Tibial nerve (tissue), 4 donors: ENCODE measurements around the gene LPCAT2. TPM values are rescaled to one million over a fixed set of nuclear protein-coding genes. Genes with fewer than 3 reads are reported as not detected.

ENCODE experiments used
- DNase-seq, 2 donors: peaks; one replicate each; pipeline ENCODE4 v3.0.0-alpha.2; 2019; ENCODE audit warnings: low spot score in 2 of 2
- H3K27ac ChIP-seq, 4 donors: fragments of 200-600 bp; sonication (generic) in 3 of 4; one replicate each; pipeline ENCODE4 v1.5.1; 2017 to 2019; ENCODE audit warnings: mild to moderate bottlenecking in 1 of 4
- H3K27me3 ChIP-seq, 2 donors: fragments of 200-600 bp; sonication (generic) in 1 of 2; one replicate each; pipeline versions ENCODE4 v1.5.1 to v1.6.0; 2017 to 2019
- H3K36me3 ChIP-seq, 3 donors: fragments of 200-600 bp; sonication (generic); one replicate each; pipeline ENCODE4 v1.5.1; 2018 to 2019
- H3K4me1 ChIP-seq, 4 donors: fragments of 200-600 bp; sonication (generic) in 3 of 4; one replicate each; pipeline ENCODE4 v1.5.1; 2017 to 2019
- H3K4me3 ChIP-seq, 4 donors: fragments of 200-600 bp; sonication (generic) in 3 of 4; one replicate each; pipeline ENCODE4 v1.5.1; 2017 to 2019; ENCODE audit warnings: mild to moderate bottlenecking in 1 of 4, moderate library complexity in 1 of 4
- H3K9me3 ChIP-seq, 4 donors: fragments of 200-600 bp; sonication (generic) in 3 of 4; one replicate each; pipeline ENCODE4 v1.5.1; 2017 to 2019
- CTCF ChIP-seq, 5 experiments: fragments of 200-600 bp in 3 of 5; fragments of 450-650 bp in 2 of 5; sonication (generic) in 3 of 5; IDR thresholded peaks; one replicate each; pipeline ENCODE4 v1.5.1; 2016 to 2019; ENCODE audit warnings: antibody characterized with exemption in 5 of 5, mild to moderate bottlenecking in 3 of 5, moderate library complexity in 2 of 5
- EP300 ChIP-seq, 2 donors: sonication (generic); formaldehyde crosslinking; IDR thresholded peaks; one replicate each; pipeline ENCODE4 v1.6.1; 2017; ENCODE audit warnings: antibody characterized with exemption in 2 of 2, mild to moderate bottlenecking in 1 of 2
- POLR2A ChIP-seq, 2 donors: fragments of 450-650 bp; IDR thresholded peaks; one replicate each; pipeline ENCODE4 v1.6.1; 2017; ENCODE audit warnings: antibody characterized with exemption in 2 of 2, mild to moderate bottlenecking in 2 of 2, moderate library complexity in 2 of 2
- WGBS, 2 donors: methylation state at CpG; one replicate each; pipeline ENCODE4 v1.1.5; 2018; 5-methylcytosine and 5-hydroxymethylcytosine counted together
- total RNA-seq, 4 donors: library from RNA; depleted of rRNA; stranded (reverse); fragments of >200 nt; gene quantifications; one replicate each; pipeline ENCODE4 v1.1.0, GENCODE V29; 2016

LPCAT2 gene
- total RNA-seq, 4 donors from 2014 or later: 14.9 to 33.4 (median 24.0) TPM

- TF ChIP-seq EP300 (IDR thresholded peaks at IDR 0.05): peak; percentile 82 to 99
- TF ChIP-seq POLR2A (IDR thresholded peaks at IDR 0.05): peak in 1 of 2 donors; percentile 15
- peak in 3 of 5 experiments; percentile 10 to 55 (median 26) for TF ChIP-seq CTCF (IDR thresholded peaks at IDR 0.05)
- no peaks in the 10 kb centered on the region for H3K27me3 ChIP-seq
- H3K9me3 ChIP-seq: no peaks in the 10 kb centered on the region
- H3K4me1 ChIP-seq: peaks cover 0 to 76% (median 40%) of the 10 kb centered on the region in 4 donors
- no peak overlapping the region for H3K4me3 ChIP-seq
- H3K27ac ChIP-seq: peak overlapping the region in 3 of 4 donors; percentile 23 to 76 (median 65)
- peak; percentile 96 to 97 for DNase-seq
- WGBS, 2 donors: 2 to 14% methylated on average over 13 of the region's 13 CpGs
- H3K36me3 ChIP-seq: peaks cover 0 to 22% (median 0%) of the 10 kb centered on the region in 3 donors
Measured at GRCh38 chr16:55502801-55503366, 6.0 kb upstream of the LPCAT2 start.

GRCh38 chr16:55503726-55504550, 4.9 kb upstream of the LPCAT2 start:
- H3K36me3 ChIP-seq: peaks cover 0 to 17% (median 0%) of the 10 kb centered on the region in 3 donors
- peak overlapping the region in 3 of 4 donors; percentile 23 to 76 (median 65) for H3K27ac ChIP-seq
- TF ChIP-seq EP300 (IDR thresholded peaks at IDR 0.05): no peak
- TF ChIP-seq CTCF (IDR thresholded peaks at IDR 0.05): no peak
- no peak for TF ChIP-seq POLR2A (IDR thresholded peaks at IDR 0.05)
- DNase-seq: no peak
- 87 to 89% methylated on average over 8 of the region's 8 CpGs for WGBS, 2 donors
- no peaks in the 10 kb centered on the region for H3K27me3 ChIP-seq
- peaks cover 0 to 82% (median 40%) of the 10 kb centered on the region in 4 donors for H3K4me1 ChIP-seq
- no peaks in the 10 kb centered on the region for H3K9me3 ChIP-seq
- H3K4me3 ChIP-seq: no peak overlapping the region

- Histone ChIP-seq H3K27ac (peak overlapping the region in 2 of 4 donors; percentile 4 to 40), H3K27me3 (no peaks in the 10 kb centered on the region), H3K4me3 (no peak overlapping the region), H3K9me3 (no peaks in the 10 kb centered on the region), H3K4me1 (peaks cover 0 to 77% (median 32%) of the 10 kb centered on the region in 4 donors), H3K36me3 (peaks cover 0 to 17% (median 0%) of the 10 kb centered on the region in 3 donors)
- WGBS, 2 donors: 95 to 96% methylated on average over 10 of the region's 10 CpGs
- no peak for TF ChIP-seq CTCF (IDR thresholded peaks at IDR 0.05)
- DNase-seq: no peak
Measured at GRCh38 chr16:55505333-55506015, 3.4 kb upstream of the LPCAT2 start.

GRCh38 chr16:55506083-55506482, 2.8 kb upstream of the LPCAT2 start:
- Histone ChIP-seq H3K4me1 (peaks cover 0 to 74% (median 26%) of the 10 kb centered on the region in 4 donors), H3K4me3 (no peak overlapping the region), H3K27ac (peak overlapping the region in 1 of 4 donors; percentile 40), H3K36me3 (peaks cover 0 to 17% (median 0%) of the 10 kb centered on the region in 3 donors), H3K9me3 (no peaks in the 10 kb centered on the region), H3K27me3 (no peaks in the 10 kb centered on the region)
- DNase-seq: no peak
- TF ChIP-seq CTCF (IDR thresholded peaks at IDR 0.05) (no peak), EP300 (IDR thresholded peaks at IDR 0.05) (no peak), POLR2A (IDR thresholded peaks at IDR 0.05) (no peak)
- WGBS, 2 donors: 70% methylated on average over 7 of the region's 7 CpGs
